NCI-H446 (cell line): ENCODE data around the gene SORBS1.

ENCODE experiments used
- DNase-seq, 2 experiments: peaks; one replicate each; lab custom pipeline; 2025; lab: John Stamatoyannopoulos, UW

The SORBS1 gene

DNA sequence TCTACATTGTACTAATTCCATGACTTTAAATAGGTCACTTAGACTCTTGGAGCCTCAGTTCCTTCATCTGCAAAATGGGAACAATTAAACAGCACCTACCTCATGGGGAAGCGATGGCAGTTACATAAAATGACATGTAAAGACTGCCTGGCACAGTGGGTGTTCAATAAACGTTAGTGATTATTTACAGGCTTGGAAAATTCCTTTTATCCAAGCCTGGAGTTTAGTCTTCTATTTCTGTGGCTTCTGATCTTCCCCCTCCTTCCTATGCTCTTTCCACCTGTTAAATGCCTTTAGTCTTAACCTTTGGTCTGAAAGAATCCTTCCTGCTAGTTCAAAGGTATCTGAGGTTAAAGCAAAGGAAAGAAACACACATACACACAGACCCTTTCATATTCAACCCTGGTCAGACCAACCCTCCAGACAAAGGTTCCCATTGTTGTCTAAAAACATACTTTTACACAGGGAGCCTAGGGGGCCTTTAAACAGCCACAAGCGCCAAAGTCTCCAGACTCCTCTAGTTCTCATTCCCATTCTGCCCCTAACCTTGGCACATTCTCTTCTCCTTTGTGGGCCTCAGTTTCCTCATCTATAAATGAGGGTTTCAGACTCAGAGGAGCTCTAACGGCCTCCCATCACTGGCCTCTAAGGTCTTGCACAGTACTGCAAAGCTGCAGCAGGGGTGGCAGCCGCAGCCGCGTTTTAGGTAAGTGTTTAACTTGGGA, 21.4 kb downstream of the SORBS1 start:
- DNase-seq, result no peak

DNA sequence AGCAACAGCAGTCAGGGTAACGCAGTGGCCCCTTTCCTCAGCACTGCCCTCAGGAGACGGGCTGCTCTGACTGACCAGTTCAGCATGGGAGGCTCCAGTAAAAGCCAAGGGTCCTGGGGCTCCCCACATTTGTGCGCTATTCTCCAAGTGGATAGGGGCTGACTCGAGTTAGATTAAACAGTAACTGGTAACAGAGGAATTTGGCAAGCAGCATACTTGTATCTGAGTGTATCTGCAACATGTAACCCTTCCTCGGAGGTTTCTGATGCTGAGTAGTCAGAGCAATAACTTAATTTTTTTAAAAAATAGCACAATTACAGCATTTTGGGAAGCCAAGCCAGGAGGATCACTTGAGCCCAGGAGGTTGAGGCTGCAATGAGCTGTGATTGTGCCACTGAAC, 22.8 kb downstream of the SORBS1 start:
- no peak for DNase-seq

DNA sequence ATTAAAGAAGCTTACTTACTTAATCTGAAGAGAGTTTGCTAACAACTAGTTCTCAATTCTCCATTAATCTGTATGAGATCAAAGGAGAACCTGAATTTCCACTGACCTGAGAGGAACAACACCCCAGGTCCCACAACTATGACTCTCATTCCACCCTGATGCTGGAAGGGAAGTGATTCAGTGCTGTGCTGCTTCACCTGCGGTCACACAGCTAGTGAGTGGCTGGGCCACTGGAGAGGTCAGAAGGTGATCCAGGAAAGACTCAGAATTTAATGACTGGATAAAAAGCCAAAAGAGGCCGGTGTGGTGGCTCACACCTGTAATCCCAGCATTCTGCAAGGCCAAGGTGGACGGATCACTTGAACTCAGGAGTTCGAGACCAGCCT, 23.6 kb downstream of the SORBS1 start:
- no peak for DNase-seq

DNA sequence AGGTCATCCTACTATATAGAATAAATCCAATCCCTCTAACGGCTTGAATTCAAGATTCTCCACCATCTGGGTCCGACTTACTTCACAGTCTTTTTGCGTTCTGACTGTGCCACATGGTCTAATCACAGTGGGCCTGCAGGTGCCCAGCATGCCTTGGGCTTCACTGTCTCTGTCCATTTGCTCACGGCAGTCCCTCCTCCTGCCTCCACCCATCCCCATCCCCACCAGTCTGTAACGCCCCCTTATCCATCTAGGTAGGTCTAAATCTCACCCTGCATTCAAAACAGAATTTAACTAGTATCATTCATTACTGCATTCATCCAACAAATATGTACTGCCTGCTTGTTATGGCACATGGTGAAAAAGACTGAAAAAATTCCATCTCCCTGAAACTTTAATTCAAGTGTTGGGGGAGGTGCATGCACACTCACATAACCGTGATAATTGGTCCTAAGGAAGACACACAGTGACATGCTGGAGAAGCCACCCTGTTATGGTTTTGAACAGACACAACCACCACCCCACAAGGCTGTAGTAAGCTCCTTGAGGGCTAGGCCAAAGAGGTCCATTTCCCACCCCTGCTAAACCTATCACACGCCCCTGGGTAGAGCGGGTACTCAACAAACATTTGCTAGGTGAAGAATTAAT, 24.2 kb downstream of the SORBS1 start:
- no peak for DNase-seq

DNA sequence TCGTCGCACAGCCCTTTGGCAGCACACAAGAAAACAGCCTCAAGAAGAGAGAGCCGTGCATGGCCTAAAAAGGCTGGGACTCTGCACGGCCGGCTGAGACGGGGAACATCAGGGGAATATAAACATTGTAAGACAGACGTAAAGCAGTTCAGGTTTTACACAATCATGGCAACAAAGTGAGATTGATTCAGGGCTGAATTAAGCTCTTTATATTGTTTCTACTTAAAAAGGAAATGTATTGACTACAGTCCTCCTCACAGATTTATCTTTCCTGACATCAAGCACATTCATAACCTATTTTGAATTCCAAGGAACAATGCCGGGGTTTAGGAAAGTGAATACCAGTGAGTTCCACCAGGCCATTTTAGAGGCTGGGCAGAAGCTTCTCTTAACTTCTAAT, 25.2 kb downstream of the SORBS1 start:
- no peak for DNase-seq

DNA sequence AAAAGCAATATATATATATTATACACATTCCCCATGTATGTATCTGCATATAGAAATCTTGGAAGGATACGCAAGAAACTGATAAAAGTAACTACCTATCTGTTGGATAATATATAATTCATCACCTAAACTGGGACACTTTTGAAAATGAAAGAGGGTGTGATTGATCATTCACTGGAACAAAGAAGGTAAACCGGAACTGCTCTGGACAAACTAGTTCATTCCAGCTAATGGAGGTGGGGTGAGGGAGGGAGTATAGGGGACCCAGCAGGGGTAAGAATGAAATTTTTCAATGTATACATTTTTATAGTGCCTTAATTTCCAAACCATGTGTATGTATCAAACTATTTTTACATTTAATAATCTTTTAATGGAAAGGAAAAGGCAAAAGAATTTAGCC, 25.6 kb downstream of the SORBS1 start:
- no peak for DNase-seq

DNA sequence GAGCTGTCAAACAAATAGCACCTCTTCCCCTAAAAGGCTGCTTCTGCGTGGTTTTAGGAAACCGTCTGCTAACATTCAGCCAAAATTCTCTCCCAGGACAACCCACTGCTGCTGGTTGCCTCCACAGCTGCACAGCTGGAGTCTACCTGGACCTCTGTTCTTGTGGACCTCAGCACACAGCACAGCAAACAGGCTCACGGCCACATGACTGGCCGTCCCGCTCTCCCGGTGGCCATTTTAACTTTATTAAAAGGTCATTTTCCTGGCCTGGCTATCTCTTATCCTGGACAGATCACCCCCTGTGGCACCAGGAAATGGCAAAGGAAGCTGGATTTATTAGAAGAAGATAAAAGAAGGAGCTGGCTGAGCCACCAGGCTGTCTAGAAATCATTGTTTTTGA, 27.6 kb downstream of the SORBS1 start:
- DNase-seq, result no peak

DNA sequence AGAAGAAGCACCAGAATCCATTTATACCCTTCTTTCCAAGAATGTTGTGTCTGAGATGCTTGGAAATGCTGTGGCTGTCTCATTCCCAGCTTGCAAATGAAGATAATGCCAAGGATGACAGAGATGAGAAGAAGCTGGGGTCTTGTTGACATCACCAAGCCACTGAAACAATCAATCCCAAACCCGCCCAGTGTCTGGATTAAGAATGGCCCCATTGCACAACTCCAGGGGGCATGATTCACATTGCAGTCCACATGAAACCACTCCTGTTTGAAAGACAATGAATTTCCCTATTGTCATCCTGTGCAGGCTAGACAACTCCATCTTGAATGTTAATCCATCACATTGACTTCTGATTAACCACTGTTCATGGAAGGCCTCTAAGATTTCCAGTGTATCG, 28.6 kb downstream of the SORBS1 start:
- no peak for DNase-seq

DNA sequence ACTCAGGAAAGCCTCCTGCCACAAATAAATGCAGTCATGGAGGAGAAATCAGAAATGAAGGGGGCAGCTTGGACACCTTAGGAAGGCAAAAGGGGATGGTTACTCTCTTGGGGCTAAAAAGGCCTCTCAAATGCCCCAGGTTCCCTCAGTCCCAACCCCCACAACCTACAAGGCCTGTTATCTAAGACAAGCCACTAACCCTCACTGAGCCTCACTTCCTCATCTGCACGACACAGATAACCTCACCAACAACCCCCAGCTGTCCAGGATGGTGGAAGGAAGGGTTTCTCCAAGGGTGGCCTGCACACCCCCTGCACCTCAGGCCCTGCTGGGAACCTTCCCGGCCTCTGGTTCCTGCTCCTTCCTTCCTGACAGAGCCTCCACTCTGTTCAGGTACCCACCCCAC, 29.2 kb downstream of the SORBS1 start:
- no peak for DNase-seq

GRCh38 chr10:95531058-95531809, 29.9 kb downstream of the SORBS1 start:
- no peak for DNase-seq

DNA sequence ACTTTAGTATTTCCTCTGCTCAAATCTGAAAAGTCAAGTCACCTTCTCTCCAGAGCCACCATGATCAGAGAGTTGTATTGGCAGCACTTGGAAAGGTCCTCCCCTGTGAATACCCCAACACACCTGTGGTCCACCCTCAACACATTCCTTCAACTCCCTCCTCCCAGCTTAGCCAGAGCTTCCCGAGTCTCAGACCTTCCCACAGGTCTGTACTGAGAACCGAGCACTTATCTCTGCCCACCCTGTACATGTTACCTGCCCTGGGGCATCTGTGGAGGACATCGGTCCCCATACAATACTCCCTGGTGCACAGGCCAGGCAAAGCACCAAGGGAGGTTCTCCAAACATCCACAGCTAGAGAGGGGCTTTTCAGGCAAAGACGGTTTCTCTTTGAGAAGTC, 30.6 kb downstream of the SORBS1 start:
- no peak for DNase-seq

GRCh38 chr10:95530029-95530428, 31.1 kb downstream of the SORBS1 start:
- no peak for DNase-seq

DNA sequence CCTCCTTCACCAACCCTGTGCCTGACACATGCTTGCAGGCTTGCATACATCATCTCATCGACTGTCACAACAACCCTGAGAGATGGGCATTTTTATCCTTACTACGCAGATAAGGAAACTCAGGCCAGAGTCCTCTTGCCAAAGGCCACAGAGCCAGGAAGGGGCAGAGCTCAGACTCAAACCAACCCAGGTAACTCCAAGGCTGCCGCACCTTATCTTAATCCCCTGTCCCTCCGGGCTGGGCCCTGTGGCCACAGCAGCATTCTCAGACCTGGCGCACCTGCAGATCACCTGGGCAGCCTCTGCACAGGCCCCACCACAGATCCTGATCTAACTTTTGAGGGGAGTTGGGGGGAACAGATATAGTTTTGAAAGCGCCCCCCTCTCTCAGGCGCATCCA, 35.1 kb downstream of the SORBS1 start:
- no peak for DNase-seq

GRCh38 chr10:95525033-95525418, 36.1 kb downstream of the SORBS1 start:
- DNase-seq, result no peak

DNA sequence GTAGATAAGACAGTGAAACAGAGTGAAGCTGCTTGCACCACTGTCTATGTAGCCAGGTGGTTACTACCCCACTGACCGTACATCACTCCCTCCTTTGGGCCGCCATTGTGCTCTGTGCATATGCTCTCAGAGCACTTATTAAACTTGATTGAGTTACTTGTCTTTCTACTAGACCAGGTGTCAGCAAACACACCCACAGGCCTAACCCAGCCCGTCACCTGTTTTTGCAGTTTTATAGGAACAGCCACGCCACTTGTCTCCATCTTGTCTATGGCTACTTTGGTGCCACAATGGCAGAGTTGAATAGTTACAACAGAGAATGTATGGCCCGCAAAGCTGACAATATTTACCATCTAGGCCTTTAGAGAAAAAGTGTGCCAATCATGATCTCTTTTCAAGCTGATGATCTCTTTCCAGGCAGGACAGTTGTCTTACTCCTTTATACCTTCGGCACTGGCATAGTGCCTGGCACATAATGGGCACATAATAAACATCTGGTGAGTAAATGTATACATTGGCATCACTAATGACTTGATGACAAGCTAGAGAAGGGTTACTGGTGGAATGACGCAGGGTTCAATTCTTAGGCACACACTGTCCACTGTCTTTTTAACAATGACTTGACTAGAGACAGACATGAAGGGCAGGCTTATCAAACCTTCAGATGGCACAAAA, 36.7 kb downstream of the SORBS1 start:
- no peak for DNase-seq

GRCh38 chr10:95522117-95522516, 39.1 kb downstream of the SORBS1 start:
- no peak for DNase-seq

GRCh38 chr10:95520617-95521016, 40.6 kb downstream of the SORBS1 start:
- no peak for DNase-seq

DNA sequence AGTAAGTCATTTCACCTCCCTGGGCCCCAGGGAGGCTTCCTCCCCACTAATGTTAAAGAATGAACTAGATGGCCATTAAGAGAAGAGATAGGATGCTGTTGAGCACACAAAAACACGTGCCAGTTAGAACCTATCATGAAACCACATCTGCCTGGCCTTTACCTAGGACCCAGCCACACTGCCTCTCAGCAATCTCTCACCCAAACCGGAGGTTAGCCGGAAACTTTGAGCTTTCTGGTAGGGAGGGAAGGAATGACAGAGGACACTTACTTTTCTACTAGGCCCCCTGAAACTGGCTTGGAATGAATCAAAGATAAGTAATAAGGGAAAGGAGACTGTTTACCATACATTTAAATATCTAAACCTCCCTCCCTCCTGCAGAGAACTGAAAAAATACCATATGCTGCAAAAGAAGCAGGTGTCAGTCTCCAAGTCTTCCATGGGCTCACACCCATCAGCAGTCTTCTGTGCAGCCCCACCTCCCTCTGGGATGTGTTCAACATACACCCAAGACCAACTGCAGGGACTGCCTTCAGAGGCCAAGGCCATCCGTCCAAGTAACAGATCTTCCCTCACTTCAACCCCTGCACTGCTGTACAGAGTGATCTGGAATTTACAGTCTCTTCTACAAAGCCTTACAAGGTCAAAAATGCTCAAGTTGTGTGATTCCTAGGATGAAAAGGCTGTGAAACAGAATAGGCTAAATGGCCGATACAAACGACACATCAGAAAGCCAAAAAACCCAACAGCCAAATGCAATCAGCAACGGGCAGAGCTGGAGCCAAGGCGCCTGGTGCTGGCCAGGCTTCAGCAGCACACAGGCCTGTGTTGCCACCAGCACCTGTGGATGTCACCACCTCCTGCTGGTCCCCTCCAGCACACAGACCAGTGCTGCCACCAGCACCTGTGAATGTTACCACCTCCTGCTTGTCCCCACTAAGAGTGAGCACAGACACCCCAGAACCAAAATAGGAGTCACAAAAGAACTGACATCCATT, 42.4 kb downstream of the SORBS1 start:
- no peak for DNase-seq

GRCh38 chr10:95517536-95518454, 43.4 kb downstream of the SORBS1 start:
- DNase-seq, result peak in 1 of 2 experiments; percentile 32

DNA sequence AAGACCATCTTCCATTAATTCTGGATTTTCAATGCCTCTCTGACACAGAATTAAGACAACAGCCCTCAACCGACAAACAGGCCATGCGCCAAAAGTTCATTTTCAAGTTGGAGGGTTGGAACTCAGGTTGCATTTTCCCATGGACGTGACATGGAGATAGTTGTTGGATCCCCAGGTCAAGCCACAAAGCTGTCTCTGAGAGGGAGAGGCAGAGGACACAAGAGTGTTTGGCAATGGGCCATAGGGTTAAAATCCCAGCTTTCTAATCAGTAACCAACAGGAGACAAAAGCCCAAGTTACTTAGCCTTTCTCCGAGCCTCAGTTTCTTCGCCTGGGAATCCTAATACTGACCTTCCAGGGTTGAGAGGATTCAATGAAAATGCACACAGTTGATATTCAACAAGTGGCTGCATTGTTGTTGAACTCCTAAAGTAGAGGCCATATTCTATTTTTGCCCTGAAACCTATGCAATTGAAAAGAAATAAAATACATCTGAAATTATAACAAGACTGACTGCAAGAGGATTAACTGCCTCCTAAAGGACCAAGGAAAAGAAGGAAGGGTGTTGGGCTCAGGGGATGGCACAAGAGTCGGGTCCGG, 44.3 kb downstream of the SORBS1 start:
- DNase-seq, result no peak
